GM12892 (cell line): ENCODE data around the gene CITED2.

Source experiments
- POLR2A ChIP-seq: IDR thresholded peaks from 2 replicates; pipeline ENCODE4 v1.6.1; 2011; ENCODE audit warnings: low read depth, low read length, control low read depth
- POLR2AphosphoS5 ChIP-seq: IDR thresholded peaks from 2 replicates; pipeline ENCODE4 v1.6.1; 2011; ENCODE audit warnings: low read depth, low read length, control low read depth
- TAF1 ChIP-seq: IDR thresholded peaks from 2 replicates; pipeline ENCODE4 v1.6.1; 2011; ENCODE audit warnings: low read depth, mild to moderate bottlenecking, control low read depth, low read length, borderline replicate concordance

DNA sequence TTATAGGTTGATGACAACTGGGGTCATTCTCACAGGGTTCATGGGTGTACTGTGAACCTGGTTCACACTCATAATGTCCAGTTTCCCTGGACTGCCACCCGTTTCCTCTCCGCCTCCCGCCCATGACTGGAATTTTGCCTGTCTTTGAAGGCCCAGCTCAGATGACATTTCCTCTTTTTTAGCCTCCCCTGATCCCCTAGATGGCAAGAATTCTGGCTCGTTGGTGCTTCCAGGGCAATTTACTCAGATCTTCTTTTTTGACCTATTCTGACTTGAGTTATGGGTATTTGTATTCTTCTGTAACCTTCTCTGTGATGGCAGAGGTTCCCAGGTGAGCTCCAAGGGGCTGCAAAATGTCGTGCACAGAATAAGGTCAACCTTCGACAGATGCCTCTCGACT lies 5.7 kb upstream of the CITED2 start:
- no peak for TF ChIP-seq POLR2AphosphoS5
- no peak for TF ChIP-seq POLR2A
- TF ChIP-seq TAF1 = no peak
